Activated CD8-positive, alpha-beta memory T cell treated with anti-CD3 and anti-CD28 coated beads, Interleukin-2, amount 50 U/mL, for 48 hours (primary cell): ENCODE results near the gene ULK2.
A peak's percentile ranks its signal among the peaks of the same experiment; 100 is the strongest.

Source experiments
- DNase-seq: peaks from one replicate; pipeline ENCODE4 v3.0.0-alpha.2; 2020

The ULK2 gene

DNA sequence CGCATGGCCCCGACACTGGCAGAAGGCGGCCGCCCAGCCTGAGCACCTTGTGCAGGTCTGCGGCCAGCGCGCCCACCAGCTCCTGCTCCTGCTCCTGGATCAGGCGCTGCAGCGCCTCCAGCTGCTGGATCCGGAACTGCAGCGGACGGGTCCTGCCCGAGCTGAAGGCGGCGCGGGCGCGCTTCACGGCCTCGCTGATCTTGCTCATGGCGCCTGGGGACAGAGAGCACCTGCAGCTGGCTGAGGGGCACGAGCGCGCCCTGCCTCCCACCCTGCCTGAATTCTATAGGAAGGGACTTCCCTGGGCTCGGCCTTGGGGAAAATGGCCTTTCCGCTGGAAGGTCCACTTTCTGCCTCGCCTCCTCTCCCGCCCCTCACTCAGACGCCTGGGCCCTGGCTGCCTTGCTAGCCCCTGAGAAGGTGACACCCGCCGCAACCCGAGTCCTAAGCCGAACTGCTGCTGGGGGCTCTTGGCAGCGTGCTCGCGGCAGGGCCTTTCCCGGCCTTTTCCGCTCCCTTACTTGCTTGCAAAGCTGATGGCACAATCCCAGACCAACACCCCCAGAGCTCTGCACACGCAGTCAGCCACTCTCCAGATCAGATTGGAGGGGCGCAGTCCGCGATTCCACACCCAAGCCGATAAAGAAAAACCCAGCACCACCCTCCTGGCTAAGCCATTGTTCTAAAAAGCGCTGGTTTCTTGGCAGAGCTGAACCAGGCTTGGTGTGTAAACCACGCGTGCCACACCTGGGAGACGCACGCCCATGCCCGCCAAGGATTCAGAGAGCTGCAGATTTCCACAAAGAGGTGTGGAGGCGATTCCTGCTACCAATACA is 122.6 kb downstream of the ULK2 start:
- DNase-seq = peak; percentile 96

DNA sequence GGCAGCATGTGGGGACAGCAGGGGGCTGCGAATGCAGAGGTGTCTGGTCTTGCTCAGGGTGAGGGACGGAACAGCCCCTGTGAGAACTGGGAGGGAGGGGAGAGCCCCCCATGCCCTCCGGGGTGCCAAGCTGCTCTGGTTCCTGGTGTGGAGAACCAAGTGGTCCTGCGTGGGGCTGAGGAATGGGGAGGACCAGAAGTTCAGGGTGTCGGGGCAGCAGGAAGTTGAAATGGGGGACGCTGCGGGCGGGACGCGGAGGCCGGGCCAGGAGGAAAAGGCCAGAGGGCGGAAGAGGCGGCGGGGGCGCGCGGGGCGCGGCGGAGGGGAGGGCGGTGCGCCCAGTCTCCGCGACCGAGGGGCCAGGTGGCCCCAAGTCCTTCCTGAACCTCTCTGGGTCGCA is 123.2 kb downstream of the ULK2 start:
- peak; percentile 63 for DNase-seq

DNA sequence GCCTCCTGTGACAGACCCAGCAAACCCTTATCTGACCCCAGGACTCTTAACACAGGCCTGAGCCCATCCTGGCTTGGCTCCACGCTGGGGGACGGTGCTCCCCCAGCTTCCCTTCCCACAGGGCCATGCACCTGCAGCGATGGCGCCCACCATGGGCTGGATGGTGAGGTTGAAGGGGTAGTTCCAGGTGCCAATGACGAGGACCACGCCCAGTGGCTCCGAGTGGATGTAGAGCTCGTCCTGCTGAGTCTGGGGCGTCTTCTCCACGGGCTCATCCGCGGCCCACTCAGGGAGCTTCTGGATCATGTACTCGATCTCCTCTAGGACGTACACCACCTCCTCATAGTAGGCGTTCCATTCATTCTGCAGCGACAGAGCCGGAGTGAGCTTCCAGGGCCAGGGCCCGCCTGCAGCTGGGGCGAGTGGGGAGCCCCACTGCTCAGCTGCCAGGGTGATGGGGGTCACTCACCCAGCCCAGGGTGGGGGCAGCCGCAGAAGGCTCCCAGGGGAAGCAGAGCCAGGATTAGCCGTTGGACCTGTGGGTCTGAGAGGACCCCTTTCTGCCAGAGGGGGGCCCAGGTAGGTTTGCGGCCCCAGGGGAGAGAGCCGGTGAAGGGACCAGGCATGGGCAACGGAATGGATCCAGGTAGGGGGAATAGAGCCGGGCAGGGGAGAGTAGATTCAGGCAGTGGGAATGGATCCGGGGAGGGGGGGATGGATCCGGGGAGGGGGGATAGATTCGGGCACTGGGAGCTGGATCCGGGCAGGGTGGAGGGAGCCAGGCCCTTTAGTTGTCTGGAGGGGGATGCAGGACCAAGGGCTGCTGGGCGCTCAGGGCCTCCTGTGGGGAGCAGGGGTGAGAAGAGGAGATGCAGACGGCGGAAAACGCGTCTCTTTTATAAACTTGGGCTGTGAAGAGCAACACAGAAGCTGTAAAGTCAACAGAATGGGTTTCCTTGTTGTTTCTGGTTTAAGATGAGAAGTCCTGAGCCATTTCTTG is 124.3 kb downstream of the ULK2 start:
- no peak for DNase-seq

DNA sequence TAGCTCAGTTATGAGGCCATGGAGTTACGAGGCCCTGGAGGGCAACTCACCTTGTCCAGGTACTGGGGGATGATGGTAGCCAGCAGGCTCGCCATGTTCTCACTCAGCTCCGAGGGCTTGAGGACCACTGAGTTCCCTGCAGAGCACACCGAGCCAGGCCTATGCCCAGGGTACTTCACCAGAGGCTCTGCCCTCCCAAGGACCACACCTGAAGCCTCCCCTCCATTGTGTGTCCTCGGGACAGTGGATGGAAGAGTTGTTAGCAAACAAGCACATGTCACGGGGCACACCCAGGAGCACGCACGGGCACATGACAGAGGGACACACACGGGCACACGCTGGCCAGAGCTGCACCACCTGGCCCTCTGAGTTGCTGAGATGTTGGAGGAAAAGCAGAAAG is 125.2 kb downstream of the ULK2 start:
- DNase-seq = no peak

DNA sequence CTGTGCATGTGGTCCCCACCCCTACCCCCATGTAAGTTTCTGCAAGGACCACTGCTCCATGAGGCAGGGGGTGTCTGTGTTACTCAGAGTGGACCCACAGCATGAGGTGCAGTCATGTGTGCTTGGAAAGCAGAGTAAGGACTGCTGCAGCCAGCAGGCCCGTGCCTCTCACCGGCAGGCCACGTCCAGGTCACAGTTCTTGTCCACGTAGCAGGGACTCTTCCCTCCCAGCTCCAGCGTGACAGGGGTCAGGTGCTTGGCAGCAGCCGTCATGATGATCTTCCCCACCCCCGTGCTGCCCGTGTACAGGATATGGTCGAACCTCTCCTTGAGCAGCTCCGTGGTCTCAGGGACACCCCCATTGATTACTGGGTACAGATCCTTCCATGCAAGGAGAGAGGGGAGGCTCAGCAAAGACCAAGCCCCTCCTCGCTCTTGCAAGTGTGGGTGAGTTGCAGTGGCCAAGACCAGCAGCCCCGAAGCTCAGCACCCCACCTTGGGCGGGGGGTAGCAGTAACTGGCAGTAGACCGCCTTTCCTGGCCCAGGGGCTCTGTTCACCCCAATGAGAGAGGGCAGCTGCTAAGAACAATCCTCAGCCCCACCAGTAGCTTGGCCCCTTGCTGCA is 125.8 kb downstream of the ULK2 start:
- no peak for DNase-seq

DNA sequence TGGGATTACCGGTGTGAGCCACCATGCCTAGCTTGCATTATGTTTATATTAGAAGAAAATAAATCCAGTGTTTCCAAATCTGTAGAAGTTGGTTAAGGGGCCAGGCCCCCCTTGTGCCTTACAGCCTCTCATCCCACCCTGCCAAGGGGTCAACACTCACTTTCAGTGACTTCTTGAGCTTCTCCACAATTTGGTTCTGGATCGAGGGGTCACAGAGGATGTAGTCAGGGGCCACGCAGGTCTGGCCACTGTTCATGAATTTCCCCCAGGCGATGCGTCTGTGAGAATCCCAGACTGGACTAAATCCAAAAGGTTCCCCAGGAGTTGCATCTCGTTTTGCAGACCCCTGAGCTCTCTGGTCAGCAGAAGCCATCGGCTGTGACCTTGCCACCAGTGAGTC is 126.8 kb downstream of the ULK2 start:
- no peak for DNase-seq

DNA sequence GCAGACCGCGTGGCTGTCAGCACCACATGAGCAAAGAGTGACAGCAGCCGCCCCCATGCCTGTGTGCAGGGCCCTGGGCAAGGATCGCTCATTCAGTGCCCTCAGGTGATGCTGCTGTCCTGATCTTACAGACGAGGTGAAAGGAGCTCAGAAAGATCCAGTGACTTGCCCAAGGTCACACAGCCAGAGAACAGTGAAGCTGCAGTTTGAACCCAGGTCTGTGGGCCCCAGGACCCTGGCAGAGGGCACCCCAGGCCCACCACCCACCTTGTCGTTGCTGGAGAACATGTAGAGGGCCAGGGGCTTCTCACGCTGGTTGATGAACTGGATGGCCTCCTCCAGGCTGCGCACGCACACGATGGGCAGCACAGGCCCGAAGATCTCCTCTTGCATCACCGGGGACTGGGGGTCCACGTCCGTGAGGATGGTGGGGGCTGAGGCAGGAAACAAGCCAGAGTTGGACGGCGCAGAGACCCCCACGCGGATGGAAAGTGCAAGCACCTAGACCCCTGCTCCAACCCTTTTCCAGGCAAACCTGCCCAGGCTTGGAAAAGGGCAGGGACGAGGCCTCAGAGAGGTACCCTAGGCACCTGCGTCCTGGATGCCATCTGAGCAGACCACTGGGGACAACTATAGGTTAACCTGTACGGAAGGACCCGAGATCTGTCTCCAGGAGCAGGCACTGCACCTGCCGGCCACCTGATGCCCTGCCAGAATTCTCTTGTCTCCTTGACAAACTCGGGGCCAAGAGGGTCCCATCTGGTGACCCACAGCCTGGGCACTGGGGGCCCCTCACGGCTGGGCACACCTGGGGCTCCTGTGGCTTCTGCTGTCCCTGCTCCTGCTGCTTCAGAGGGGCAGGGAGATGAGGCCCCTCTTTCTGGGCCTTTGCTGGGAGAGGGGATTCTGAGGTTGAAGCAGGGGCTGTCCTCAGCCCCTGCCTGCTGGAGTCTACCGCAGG is 128.2 kb downstream of the ULK2 start:
- DNase-seq = no peak

DNA sequence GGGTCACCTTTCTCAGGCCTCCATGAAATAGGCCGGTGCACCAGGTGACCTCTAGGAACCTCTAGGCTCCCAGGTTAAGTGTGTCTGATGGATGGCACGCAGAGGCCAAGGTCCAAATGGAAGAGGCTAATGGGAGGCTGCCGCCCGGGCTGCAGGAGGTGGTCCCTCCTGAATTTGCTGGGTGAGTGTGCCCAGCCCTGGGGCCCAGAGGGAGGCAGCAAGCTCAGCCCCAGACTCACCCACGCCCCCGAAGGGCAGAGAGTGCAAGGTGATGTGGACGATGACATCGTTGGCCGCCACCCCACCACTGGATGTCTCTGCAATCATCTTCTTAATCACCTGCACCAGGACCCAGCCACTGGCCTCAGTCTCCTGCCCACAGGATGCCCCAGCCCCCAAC is 129.0 kb downstream of the ULK2 start:
- DNase-seq = no peak

DNA sequence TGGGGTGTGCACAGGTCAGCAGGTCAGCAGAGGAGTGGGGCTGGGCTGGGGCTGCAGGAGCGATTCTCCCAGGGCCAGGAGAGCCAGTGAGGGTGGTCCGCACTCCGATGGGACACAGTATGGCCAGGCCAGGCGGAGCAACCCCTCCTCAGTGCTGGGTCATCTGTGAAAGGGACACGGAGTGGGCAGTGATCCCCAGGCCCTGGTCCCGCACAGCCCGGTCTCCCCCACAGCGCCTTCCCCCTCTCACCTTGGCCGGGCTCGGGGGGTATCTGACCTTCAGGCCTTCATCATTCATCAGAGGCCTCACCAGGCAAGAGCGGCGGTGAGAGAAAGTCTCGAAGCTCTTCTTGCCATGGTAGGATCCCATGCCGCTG is 129.7 kb downstream of the ULK2 start:
- no peak for DNase-seq

DNA sequence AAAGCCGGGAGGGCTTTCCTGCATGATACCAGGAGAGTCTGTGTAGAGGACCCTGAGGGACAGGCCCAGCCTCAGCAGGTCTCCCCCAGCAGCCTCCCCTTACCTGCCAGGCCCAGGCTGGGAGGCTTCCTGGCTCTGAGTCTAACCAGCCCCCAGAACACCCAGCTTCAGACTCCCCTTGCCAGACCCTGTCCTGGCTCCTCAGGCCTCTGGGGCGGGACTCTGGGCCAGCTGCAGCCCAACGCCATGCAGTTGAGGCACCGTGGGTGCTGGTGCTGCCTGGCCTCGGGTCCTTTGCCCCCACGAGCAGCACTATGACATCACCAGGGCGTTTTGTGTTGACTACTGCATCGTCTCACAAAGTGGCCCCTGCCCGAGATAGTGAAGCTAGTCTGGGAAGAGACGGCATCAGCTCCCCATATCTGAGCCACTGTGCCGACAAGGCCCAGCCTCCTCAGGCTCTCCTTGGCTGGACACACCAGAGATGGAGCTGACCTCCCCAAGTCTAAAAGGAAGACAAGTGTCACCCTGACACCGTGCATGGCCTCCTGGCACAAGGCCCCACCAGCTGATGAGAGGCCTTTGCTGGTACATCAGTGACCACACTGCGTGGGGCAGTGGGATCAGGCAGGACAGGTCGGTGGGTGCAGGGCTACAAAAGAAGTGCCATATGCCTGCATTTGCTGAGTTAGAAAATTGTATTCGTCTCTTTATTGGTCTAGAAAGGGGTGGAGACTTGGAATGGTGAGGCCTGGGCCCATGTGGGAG is 130.2 kb downstream of the ULK2 start:
- DNase-seq = no peak

DNA sequence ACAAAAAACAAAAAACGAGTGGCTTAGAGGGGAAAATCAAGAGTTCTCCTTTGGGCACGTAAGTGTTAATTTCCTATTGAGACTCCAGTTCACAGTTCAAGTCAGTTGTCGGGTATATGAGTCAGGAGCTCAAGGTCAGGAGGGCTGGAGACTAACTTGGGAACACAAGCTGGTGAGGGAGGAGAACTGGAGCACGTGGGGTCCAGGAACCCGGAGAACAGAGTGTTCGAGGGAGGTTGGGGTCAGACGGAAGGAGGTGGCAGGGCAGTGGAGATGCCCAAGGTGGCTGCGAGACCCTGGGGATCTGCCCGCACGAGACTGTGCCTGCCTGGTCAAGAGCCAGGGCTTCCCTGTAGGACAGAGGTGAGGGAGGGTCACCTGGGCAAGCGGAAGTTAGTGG is 131.7 kb downstream of the ULK2 start:
- DNase-seq = no peak

DNA sequence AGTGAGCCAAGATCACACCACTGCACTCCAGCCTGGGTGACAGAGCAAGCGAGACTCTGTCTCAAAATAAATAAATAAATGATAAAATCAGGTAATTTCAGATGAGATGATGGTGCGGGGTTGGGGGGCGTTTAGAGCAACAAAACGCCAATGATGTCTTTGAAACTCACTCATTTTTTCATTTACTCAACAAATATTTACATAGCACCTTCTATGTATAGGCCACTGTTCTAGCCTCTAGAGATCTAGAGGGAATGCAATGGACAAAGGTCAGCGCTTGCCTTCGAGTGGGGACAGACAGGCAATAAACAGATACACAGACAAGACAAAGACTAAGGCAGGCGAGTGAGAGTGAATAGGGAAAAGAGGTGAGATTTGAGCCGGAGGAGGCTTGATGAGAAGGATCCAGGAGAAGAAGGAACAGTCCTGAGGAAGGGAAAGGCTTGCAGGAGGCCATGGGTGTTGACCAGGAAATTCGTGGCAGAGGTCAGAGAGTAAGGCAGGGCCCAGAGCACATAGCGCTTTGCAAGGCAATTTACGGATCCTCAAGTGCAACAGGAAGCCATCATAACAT is 133.7 kb downstream of the ULK2 start:
- DNase-seq = no peak

DNA sequence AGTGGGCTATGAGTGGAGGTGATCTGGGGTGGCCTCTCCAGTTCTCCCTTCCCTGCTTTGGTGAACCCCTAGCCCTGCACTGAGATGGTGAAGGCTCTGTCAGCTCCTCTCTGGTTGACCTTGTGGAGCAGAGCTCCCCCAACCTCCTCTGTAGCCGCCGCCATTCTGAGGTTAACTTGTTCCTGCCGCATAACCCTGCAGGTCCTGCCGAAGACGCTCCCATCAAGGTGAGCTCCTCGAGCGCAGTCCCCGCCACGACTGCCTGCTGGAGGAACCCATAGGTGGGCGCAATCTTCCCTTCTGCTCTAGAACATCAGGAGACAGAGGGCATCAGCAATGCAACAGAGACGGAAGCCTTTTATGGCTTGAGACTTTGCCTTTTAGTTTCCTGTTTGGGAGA is 136.1 kb downstream of the ULK2 start:
- no peak for DNase-seq

DNA sequence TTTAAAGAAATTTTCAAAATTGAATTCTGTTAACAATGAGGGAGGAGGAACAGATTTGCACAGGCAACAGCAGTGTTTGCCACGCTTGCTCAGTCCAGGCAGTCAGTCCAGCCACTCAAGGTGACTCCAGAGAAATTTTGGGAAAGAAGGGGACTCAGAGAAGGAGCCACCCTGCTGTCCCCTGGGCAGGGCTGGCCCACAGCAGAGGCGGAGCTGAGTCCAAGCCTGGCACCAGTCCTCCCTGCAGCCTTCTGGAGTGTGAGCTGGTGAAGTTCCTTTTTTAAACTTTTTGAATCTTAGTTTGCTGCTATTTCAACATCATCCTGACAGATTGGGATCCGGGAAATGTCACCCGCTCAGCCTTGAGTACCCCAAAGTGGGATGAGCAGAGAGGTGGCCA is 136.9 kb downstream of the ULK2 start:
- no peak for DNase-seq

DNA sequence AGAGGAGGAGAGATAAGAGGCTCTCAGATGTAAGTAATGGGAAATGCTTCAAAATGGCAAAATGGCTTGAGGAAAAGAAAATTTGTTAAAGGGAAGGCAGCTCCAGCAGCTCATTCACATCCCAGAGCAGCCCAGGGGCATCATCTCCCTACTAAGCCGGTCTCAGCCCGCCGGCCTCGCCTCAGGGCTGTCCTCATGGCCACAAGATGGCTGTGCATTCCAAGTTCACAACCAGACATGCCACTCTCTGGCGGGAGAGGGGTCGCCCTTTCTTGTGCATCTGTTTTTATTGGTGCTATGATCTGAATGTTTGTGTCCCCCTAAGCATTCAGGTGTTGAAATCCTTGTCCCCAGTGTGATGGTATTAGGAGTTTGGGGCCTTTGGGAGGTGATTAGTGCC is 137.8 kb downstream of the ULK2 start:
- DNase-seq = no peak

DNA sequence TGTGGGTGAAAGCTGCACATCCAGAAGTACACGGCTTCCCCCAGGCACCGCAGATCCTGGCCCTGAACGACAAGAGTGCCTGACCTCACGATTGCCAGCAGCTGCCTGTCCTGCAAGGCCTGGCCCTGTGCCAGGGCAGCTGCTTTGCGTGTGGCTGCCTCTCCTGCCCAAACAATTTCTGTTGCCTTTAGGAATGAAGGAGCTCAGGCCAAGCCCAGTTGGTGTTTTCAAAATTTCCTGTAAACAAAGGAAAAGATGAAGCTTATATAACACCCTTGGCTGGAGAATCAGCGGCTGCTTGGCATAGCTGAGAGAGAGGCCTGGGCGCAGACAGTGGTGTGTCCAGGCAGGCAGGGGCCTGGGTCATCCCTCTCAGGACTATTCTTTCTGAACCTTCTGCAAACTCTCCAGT is 139.6 kb downstream of the ULK2 start:
- no peak for DNase-seq

DNA sequence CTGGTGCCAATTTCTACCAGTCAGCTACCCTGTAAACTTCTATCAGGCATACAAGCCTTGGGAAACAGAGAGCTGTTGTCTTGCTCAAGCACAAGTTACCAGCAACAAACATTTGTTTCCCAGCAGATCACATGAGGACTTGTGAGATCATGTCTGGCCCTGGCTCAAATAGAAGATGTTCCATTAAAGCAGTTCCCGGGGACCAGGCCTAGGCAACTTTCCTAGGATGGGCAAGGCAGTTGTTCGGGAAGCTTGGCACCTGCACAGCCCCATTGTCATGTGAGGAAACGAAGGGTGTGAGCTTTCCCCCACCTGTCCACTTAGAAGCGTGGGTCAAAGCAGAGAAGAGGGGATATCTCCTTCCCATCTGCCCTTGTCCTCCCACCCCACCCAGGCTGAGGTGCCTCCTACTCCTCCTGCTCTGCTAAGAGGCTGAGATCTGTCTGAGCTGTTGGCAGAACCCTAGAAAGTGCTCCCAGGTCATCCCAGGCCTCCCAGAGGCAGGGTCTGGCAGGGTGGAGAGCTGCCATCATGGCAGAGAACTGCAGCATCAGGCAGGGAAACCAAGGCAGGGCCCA is 140.1 kb downstream of the ULK2 start:
- no peak for DNase-seq

DNA sequence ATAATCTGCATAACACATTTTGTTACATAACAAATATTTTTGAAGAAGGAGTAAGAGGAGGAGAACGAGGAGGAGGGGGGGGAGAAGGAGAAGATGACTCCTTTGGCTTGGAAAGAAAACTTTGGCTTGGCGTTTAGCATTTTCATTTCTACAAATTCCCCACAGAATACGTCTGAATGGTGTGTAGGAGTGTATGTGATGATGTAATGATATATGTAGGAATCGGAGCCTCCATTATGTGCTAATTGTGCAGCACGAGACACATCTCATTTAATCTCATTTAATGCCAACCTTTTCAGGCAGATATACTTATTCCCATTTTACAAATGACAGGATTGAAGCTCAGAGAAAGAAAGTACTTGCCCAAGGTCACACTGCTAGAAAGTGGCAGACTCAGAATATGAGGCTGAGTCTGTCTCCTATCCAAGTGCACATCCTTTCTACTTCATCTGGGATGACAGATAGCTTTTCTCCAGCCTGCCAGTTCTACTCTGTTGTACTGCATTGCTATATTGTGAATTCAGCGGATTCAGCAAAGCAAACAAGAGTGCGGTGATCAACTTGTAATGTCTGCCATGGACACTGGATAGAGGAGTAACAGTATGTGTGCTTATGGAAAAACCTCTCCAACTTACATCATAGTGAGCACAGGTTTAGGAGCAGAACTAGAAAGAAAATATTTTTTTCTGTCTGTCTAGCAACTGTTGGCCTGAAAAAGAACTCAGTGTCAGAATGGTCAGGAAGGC is 140.9 kb downstream of the ULK2 start:
- no peak for DNase-seq

DNA sequence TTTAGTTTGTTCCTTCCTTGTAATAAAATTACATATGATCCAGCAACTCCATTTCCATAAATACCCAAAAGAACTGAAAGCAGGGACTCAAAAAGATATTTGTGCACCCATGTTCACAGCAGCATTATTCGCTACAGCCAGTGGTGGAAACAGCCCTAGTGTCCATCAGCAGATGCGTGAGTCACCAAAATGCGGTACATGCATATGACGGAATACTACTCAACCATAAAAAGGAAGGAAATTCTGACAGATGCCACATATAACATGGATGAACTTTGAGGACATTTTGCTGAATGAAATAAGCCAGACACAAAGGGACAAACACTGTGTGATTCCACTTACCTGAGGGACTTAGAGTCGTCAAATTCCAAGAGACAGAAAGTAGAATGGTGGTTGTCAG is 142.2 kb downstream of the ULK2 start:
- DNase-seq = no peak
